Testis (tissue), 2 donors: ENCODE measurements around the gene NUDT5.

Source experiments
- POLR2A ChIP-seq: fragments of 450-650 bp; IDR thresholded peaks from one replicate; pipeline ENCODE4 v1.6.1; 2017; ENCODE audit warnings: antibody characterized with exemption, mild to moderate bottlenecking, moderate library complexity
- TF ChIP-seq, protein P1 (sequence below), 3 experiments: fragments of 450-650 bp in 2 of 3; fragments of 200-600 bp in 1 of 3; sonication (generic) in 1 of 3; IDR thresholded peaks; one replicate each; pipeline ENCODE4 v1.5.1; 2016 to 2019; ENCODE audit warnings: antibody characterized with exemption in 3 of 3, mild to moderate bottlenecking in 2 of 3, moderate library complexity in 1 of 3

DNA sequence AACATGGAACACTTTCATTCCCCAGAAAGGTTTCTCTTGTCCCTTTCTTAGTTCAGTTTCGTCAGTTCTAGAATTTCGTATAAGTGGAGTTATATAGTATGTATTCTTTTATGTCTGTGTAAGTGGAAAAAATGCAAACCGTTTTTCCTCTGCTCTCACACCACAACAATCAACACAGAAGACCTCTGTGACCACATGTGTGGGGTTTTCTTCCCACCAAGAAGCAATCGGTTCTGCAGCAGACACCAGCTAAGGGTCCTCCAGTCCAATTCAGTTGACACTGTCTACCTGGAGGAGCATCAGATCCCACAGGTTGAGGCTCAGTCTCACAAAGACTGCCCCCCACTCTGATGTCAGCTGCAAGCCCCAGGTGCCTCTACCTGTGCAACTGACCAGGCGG, 6.5 kb upstream of the NUDT5 start:
- no peak for TF ChIP-seq POLR2A
- TF ChIP-seq, protein P1, sequence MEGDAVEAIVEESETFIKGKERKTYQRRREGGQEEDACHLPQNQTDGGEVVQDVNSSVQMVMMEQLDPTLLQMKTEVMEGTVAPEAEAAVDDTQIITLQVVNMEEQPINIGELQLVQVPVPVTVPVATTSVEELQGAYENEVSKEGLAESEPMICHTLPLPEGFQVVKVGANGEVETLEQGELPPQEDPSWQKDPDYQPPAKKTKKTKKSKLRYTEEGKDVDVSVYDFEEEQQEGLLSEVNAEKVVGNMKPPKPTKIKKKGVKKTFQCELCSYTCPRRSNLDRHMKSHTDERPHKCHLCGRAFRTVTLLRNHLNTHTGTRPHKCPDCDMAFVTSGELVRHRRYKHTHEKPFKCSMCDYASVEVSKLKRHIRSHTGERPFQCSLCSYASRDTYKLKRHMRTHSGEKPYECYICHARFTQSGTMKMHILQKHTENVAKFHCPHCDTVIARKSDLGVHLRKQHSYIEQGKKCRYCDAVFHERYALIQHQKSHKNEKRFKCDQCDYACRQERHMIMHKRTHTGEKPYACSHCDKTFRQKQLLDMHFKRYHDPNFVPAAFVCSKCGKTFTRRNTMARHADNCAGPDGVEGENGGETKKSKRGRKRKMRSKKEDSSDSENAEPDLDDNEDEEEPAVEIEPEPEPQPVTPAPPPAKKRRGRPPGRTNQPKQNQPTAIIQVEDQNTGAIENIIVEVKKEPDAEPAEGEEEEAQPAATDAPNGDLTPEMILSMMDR (IDR thresholded peaks at IDR 0.05) = no peak
